HG03108 (cell line): Measurements from ENCODE around the gene DCLK1.
A peak's percentile ranks its signal among the peaks of the same experiment; 100 is the strongest.

Source experiments
- ATAC-seq: cut with Tn5 transposase; IDR thresholded peaks from one replicate; pipeline ENCODE4 v1.9.1; 2021; ENCODE audit warnings: moderate library complexity; ENCODE audit not compliant: unreplicated experiment

The DCLK1 gene

GRCh38 chr13:35956074-35956473, 175.1 kb downstream of the DCLK1 start:
- no peak for ATAC-seq

DNA sequence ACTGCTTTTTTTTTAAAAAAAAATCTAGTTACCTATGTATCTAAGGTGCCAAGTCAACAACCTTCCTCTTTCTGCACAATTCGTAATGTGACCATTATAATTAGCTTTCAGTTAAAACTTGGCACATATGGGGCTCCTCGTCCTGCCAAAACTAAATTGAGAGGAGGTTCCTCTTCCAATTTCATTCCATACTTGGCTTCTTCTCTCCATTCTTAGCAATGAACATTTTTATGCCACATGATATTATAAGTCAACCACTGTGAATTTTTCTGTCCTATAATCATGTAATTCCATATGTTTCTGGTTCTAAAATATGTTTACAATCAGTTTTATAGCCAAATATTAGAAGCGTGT, 177.0 kb downstream of the DCLK1 start:
- ATAC-seq: no peak

DNA sequence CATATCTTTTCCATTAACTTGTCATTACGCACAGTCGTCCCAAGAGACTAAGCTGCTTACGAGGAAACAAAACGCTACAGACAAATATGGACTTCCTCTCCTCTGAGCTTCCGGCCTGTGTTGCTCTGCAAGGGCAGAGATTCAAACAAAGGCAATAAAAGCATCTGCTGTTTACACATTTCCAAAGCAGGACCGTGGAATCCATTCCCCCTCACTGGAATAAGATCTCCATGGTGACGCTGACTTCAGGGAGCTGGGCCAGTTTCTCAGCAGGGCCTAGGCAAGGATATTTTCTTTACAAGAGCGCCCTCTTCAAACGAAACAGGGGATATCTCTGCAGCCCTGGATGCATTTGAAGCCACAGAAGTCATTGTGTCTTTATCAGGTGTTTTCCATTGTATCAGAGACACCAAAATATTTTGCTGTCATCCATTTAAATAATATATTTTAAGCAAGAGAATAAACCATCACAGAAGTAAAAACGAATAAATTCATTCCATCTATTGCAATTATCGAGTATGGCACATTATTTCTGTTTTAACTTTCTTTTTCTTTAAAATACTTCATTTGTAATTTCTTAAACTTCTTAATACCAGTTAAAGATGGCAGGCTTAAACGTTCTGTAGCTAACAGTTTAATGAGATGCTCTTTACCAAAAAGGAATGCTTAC, 177.5 kb downstream of the DCLK1 start:
- no peak for ATAC-seq

GRCh38 chr13:35947315-35947714, 183.9 kb downstream of the DCLK1 start:
- ATAC-seq: no peak

DNA sequence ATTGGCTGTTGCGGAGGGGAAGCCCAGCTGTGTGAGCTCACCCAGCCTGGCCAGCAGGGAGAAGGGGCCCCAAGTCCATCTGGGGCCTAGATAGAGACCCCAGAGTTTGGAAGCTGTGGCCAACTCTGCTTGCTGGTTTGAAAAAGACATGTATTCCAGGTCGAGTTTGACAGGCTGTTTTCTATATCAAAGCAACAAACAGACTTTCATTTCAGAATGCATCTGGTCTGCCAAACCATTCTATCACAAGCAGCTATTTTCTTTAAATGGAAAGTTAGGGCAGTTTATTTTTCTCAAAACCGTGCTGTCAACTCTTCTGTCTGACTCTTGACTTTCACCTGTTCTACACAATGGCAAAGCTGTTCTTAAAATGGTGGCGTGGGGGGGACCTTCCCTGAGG, 185.8 kb downstream of the DCLK1 start:
- no peak for ATAC-seq

DNA sequence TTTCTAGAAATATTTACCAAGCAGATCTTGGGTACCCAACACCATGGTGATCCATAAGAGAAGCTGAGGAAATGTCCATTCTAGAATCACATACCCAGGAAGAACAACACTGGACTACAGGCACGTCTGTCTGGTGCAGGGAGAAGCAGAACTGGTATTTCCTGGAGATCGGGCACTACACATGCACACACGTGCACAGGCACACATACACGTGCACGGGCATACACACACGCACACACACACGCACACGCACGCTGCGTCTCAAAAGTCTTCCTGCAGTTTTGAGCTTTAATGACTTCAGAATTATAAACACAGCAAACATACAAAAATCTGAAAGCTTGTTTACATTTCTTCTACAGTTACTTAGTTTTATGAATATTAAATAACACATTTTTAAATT, 189.8 kb downstream of the DCLK1 start:
- no peak for ATAC-seq

GRCh38 chr13:35940734-35941133, 190.4 kb downstream of the DCLK1 start:
- no peak for ATAC-seq

DNA sequence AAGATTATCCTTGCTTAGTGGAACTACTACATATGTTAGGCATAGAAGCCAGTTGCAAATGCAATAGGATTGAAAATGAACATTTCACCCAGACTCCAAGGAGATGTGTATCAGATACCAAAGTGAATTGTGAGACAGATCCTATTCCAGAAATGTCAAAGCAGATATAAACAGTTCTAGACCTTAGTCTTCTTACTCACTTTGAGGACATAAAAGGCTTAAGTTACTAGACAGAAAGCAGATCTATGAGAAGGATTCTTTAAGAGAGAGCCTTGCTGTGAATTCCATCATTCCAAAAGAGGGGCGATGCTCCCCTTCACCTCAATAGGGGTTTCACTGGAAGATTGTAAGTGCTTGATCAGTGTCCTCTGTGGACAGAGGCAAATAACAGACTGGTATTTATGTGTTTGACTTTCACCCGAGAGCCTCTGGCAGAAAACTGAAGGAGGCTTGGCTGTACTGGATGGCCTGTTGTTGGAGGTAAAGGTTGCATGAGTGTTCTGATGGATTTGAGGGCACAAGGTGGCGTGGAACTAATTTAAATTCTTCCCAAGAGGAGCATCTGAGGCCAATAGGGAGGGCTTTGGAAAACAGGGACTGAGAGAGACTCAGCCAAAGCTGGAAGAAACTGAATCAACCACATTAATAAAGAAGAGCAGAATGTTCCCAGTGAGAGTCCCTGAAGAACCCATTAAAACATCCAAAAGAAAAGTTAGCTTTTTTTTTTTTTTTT, 194.8 kb downstream of the DCLK1 start:
- no peak for ATAC-seq

DNA sequence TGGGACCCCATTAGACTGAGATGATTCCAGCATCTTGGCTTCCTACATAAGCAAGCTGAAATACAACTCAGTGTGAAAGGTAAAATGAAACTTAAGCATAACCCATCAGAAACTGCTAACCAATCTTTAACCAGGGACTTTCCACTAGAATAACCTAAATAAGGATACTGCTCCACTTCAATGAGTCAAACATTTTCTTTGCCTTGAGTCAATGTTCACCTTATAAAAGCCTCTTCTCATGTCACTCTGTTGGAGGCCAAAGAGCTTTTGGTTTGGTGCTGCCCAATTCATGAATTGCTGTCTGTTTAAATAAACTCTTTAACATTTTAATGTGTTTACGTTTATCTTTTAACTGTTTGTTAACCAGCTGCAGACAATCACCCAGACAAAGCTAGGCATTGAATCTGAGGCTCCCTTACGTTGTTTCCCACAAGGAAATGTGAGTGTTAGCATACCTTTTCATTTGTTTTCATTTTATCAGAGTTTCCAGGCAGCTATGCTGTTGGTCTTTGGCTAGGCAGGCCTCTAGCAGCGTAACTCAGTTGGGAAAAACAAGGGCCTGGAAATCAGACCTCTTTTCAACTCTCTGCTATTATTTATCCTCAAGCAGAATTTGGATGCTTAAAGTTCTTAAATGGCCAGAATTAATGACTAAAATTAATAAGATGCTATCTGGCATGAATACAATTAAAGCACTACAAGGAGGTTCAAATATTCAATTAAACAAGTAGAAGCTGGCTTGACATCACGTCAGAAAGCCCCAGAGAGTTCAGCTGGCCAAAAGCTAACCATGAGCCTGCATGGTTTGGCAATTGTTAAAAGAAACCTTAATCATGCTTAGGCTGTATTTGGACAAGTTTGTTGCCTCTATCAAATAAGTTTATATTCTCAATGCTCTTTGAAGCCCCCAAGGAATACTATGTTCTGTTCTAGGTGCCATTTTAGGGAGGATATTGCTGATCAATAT, 200.2 kb downstream of the DCLK1 start:
- ATAC-seq: peak; percentile 83

DNA sequence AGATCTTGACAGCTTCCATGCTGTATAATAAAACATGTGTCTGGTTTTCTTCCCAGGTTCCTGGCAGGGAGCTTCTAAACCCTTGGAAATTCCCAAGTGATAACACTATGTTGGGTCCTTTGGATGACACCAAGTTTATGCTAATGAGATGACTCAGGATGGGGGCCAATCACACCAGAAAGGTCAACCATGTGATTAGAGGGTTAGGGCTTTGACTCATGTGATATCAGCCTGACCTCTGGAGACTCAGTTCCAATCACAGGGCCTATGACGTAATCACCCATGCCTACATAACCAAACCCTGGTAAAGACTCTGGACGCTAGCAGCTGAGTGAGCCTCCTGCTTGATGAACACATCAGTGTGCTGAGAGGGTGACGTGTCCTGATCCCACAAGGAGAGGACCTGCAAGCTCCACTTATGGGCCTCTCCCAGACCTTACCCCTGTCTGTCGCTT, 203.6 kb downstream of the DCLK1 start:
- ATAC-seq: no peak

DNA sequence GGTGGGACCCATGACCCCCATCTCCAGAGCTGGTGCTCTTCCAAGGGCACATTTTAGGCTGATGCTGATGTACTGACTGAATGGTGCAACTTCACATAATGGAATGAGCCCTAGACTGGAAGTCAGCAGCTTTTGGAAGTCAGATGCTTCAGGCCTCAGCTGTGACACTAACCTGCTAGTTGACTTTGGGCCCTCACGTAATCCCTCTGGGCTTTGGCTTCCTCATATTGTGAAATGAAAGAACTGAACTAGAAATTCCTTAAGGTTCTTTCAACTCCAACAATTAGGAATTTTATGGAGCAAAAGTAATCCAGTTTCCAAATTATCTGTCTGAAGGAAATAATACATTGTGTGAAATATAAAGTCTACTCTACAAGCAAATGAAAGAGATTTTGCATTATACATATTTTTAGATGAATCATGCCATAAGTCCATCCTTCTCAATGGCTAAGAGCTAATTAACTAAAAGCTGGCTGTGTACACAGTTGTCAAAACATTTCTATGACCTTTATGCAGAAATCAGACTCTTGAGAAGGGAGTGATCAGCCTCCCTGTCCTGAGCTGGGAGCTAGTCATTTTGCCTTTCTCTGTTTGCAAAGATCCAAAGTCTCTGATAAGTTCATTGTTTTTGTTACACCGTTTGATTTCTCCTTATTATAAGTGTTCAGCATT, 204.2 kb downstream of the DCLK1 start:
- ATAC-seq: no peak

- ATAC-seq: no peak
These were observed 205.5 kb downstream of the DCLK1 start for GRCh38 chr13:35925669-35926068.

GRCh38 chr13:35923347-35923746, 207.8 kb downstream of the DCLK1 start:
- no peak for ATAC-seq

GRCh38 chr13:35920816-35921215, 210.4 kb downstream of the DCLK1 start:
- no peak for ATAC-seq

GRCh38 chr13:35917942-35918645, 213.1 kb downstream of the DCLK1 start:
- ATAC-seq: no peak

DNA sequence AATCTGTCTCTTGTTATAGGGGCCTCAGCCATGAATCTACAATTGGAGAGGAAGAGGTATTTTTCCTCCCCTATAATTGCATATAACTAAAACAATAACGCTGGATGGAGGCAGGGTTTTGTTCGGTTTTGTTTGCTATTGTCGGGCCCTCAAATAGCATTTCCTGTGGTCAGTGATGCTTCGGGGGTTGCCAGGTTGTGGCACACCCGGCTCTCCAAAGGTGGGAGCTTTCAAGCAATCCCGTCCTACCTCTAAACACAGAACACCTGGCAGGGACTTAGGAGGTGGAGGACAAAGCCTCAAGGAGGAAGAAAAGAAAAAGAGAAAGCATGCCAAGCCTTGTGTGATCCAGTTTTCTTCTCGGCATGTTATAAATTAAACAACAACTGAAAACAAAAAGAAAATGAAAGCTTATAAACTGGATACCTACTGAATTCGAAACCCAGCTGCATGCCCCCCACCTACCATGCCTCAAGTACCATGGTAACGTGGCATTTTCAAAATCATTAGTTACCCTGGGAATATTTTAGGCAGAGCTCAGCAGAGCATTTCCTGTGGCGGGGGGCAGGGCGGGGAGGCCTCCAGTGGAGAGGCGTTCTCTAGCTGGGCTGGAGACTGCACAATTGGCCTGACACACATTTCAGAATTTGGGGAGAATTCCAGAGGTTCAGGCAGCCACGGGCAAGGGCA, 213.8 kb downstream of the DCLK1 start:
- ATAC-seq: no peak

- ATAC-seq: no peak
These were observed 215.0 kb downstream of the DCLK1 start for GRCh38 chr13:35916146-35916545.

DNA sequence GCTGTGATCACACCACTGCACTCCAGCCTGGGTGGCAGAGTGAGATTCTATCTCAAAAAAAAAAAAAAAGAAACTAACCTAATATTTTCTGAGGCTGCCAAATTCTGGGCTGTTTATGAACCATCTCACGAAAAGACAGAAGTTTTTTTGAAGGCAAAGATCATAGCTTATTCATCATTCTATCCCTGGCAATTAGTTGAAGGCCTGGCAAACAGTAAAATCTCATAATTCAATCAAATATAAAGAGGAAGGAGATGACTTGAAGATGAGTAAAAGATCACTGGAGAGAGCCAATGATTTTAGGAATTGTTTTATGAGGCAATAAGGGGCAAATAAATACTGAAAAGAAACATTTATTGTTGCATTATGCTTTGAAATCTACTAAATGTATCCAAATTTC, 216.5 kb downstream of the DCLK1 start:
- no peak for ATAC-seq

GRCh38 chr13:35912841-35913240, 218.3 kb downstream of the DCLK1 start:
- ATAC-seq: no peak
